Duodenal mucosa (tissue), 2 donors: ENCODE results near the gene TRPV5.

Source experiments
- H3K27ac ChIP-seq: one replicate; pipeline ENCODE4 v1.7.0; 2013; ENCODE audit warnings: low read depth, low read length
- H3K27me3 ChIP-seq, 2 donors: one replicate each; pipeline ENCODE4 v1.7.0; 2013; ENCODE audit warnings: low read length in 2 of 2, control low read depth in 1 of 2; ENCODE audit not compliant: insufficient read depth in 2 of 2, control insufficient read depth in 1 of 2
- H3K36me3 ChIP-seq, 2 donors: one replicate each; pipeline ENCODE4 v1.7.0; 2013; ENCODE audit warnings: low read length in 2 of 2, control low read depth in 1 of 2; ENCODE audit not compliant: insufficient read depth in 2 of 2, control insufficient read depth in 1 of 2
- H3K4me1 ChIP-seq, 2 donors: one replicate each; pipeline ENCODE4 v1.7.0; 2013; ENCODE audit warnings: low read length in 2 of 2, control low read depth in 1 of 2; ENCODE audit not compliant: insufficient read depth in 2 of 2, control insufficient read depth in 1 of 2
- H3K4me3 ChIP-seq, 2 donors: one replicate each; pipeline ENCODE4 v1.7.0; 2013; ENCODE audit warnings: low read length in 2 of 2, low read depth in 1 of 2
- H3K9ac ChIP-seq, 2 donors: one replicate each; pipeline ENCODE4 v1.7.0; 2013; ENCODE audit warnings: low read length in 2 of 2, low read depth in 1 of 2
- H3K9me3 ChIP-seq, 2 donors: one replicate each; pipeline ENCODE4 v1.7.0; 2013; ENCODE audit warnings: low read length in 2 of 2, control low read depth in 1 of 2; ENCODE audit not compliant: control insufficient read depth in 1 of 2

Gene TRPV5

GRCh38 chr7:142873871-142874270 is 59.7 kb downstream of the TRPV5 start:
- Histone ChIP-seq H3K9ac (no peak overlapping the region), H3K36me3 (peaks cover 0 to 3% of the 10 kb centered on the region in 2 donors), H3K4me1 (no peaks in the 10 kb centered on the region), H3K27me3 (peaks cover 0 to 4% of the 10 kb centered on the region in 2 donors), H3K27ac (no peak overlapping the region), H3K4me3 (no peak overlapping the region), H3K9me3 (no peaks in the 10 kb centered on the region)

GRCh38 chr7:142873281-142873784 is 60.2 kb downstream of the TRPV5 start:
- no peak overlapping the region for H3K4me3 ChIP-seq
- H3K4me1 ChIP-seq: no peaks in the 10 kb centered on the region
- no peaks in the 10 kb centered on the region for H3K9me3 ChIP-seq
- H3K27me3 ChIP-seq: peaks cover 0 to 3% of the 10 kb centered on the region in 2 donors
- H3K9ac ChIP-seq: no peak overlapping the region
- H3K36me3 ChIP-seq: peaks cover 0 to 3% of the 10 kb centered on the region in 2 donors
- no peak overlapping the region for H3K27ac ChIP-seq

GRCh38 chr7:142872106-142872675 is 61.4 kb downstream of the TRPV5 start:
- no peak overlapping the region for H3K9ac ChIP-seq
- H3K36me3 ChIP-seq: peaks cover 0 to 3% of the 10 kb centered on the region in 2 donors
- H3K9me3 ChIP-seq: no peaks in the 10 kb centered on the region
- H3K27me3 ChIP-seq: no peaks in the 10 kb centered on the region
- no peaks in the 10 kb centered on the region for H3K4me1 ChIP-seq
- H3K4me3 ChIP-seq: no peak overlapping the region
- H3K27ac ChIP-seq: no peak overlapping the region

- Histone ChIP-seq H3K4me3 (no peak overlapping the region), H3K27ac (no peak overlapping the region), H3K9ac (no peak overlapping the region), H3K27me3 (no peaks in the 10 kb centered on the region), H3K4me1 (no peaks in the 10 kb centered on the region), H3K36me3 (peaks cover 0 to 3% of the 10 kb centered on the region in 2 donors), H3K9me3 (no peaks in the 10 kb centered on the region)
Measured at GRCh38 chr7:142871260-142872105, 62.1 kb downstream of the TRPV5 start.

GRCh38 chr7:142870566-142871259 is 62.8 kb downstream of the TRPV5 start:
- no peak overlapping the region for H3K27ac ChIP-seq
- H3K36me3 ChIP-seq: peaks cover 0 to 1% of the 10 kb centered on the region in 2 donors
- H3K9ac ChIP-seq: no peak overlapping the region
- H3K9me3 ChIP-seq: no peaks in the 10 kb centered on the region
- no peaks in the 10 kb centered on the region for H3K4me1 ChIP-seq
- no peak overlapping the region for H3K4me3 ChIP-seq
- H3K27me3 ChIP-seq: no peaks in the 10 kb centered on the region

GRCh38 chr7:142870147-142870559 is 63.4 kb downstream of the TRPV5 start:
- Histone ChIP-seq H3K9ac (no peak overlapping the region), H3K4me1 (no peaks in the 10 kb centered on the region)

GRCh38 chr7:142869434-142869833 is 64.1 kb downstream of the TRPV5 start:
- Histone ChIP-seq H3K4me1 (no peaks in the 10 kb centered on the region), H3K9ac (no peak overlapping the region), H3K27ac (no peak overlapping the region), H3K27me3 (no peaks in the 10 kb centered on the region), H3K9me3 (no peaks in the 10 kb centered on the region), H3K36me3 (no peaks in the 10 kb centered on the region), H3K4me3 (no peak overlapping the region)

More at GRCh38 chr7:142870147-142870559, 63.4 kb downstream of the TRPV5 start:
- Histone ChIP-seq H3K36me3 (no peaks in the 10 kb centered on the region), H3K9me3 (no peaks in the 10 kb centered on the region), H3K27me3 (no peaks in the 10 kb centered on the region), H3K27ac (no peak overlapping the region), H3K4me3 (no peak overlapping the region)

- Histone ChIP-seq H3K27ac (no peak overlapping the region), H3K9ac (no peak overlapping the region), H3K27me3 (no peaks in the 10 kb centered on the region), H3K4me3 (no peak overlapping the region), H3K36me3 (no peaks in the 10 kb centered on the region), H3K4me1 (no peaks in the 10 kb centered on the region), H3K9me3 (no peaks in the 10 kb centered on the region)
Measured at GRCh38 chr7:142868986-142869415, 64.5 kb downstream of the TRPV5 start.

- Histone ChIP-seq H3K9me3 (no peaks in the 10 kb centered on the region), H3K9ac (no peak overlapping the region), H3K4me1 (no peaks in the 10 kb centered on the region), H3K27me3 (no peaks in the 10 kb centered on the region), H3K27ac (no peak overlapping the region), H3K4me3 (no peak overlapping the region), H3K36me3 (no peaks in the 10 kb centered on the region)
Measured at GRCh38 chr7:142868188-142868985, 65.2 kb downstream of the TRPV5 start.
